HepG2 (cell line): ENCODE measurements around the gene SHC3. TPM values are rescaled to one million over a fixed set of nuclear protein-coding genes. Genes with fewer than 3 reads are reported as not detected.

ENCODE experiments used
- ATAC-seq: fragments of 200-7000 bp; cut with Tn5 transposase; 3 replicates; pipeline ENCODE4 v1.9.1; 2020; ENCODE audit warnings: mild to moderate bottlenecking, moderate library complexity
- BruUV-seq: library from RNA; stranded (reverse); fragments of 400-500 nt; replicated peaks from 2 replicates; lab custom pipeline; 2021; lab: Mats Ljungman, UMichigan
- CTCF ChIA-PET: fragments of 300-600 bp; formaldehyde crosslinking; extraction: SDS; loops from one replicate; lab custom pipeline; 2021; ENCODE audit warnings: low total read pairs, inconsistent platforms, low intra/inter-chr PET ratio; lab: Yijun Ruan, JAX
- POLR2A ChIA-PET: fragments of 350-600 bp; sonication (Branson Sonifier 250); formaldehyde crosslinking; loops from one replicate; lab custom pipeline; 2020; ENCODE audit warnings: antibody characterized with exemption, inconsistent platforms; lab: Yijun Ruan, JAX
- DNase-seq: peaks from one replicate; pipeline ENCODE4 v3.0.0-alpha.2; 2015; ENCODE audit warnings: low spot score
- FAIRE-seq: peaks from 3 replicates; lab custom pipeline; 2011; peaks lifted over from hg19 to GRCh38; lab: Jason Lieb, UNC
- H2AFZ ChIP-seq: one replicate; pipeline ENCODE4 v1.6.1; 2011; ENCODE audit warnings: low read length, inconsistent platforms
- H3K27ac ChIP-seq: fragments of 300-600 bp; 3 replicates; pipeline ENCODE4 v1.8.0; 2011; ENCODE audit warnings: mixed run types, mild to moderate bottlenecking, mixed read lengths, low read length, inconsistent platforms; ENCODE audit not compliant: insufficient read depth; ENCODE audit errors: extremely low read length
- H3K27me3 ChIP-seq, 2 experiments: fragments of 200-600 bp in 1 of 2; 2 replicates in 1 of 2; 3 replicates in 1 of 2; pipeline versions ENCODE4 v1.6.0 to v1.8.0; 2011; ENCODE audit warnings: low read length in 2 of 2, mild to moderate bottlenecking in 2 of 2, moderate library complexity in 2 of 2, inconsistent platforms in 1 of 2; ENCODE audit not compliant: insufficient read depth in 2 of 2, control insufficient read depth in 1 of 2
- H3K36me3 ChIP-seq, 2 experiments: fragments of 200-600 bp in 1 of 2; replicated peaks in 1 of 2; 2 replicates in 1 of 2; 3 replicates in 1 of 2; pipeline versions ENCODE4 v1.5.1 to v1.8.0; 2011; ENCODE audit warnings: low read length in 2 of 2, inconsistent platforms in 1 of 2; ENCODE audit not compliant: insufficient read depth in 2 of 2, control insufficient read depth in 1 of 2
- H3K4me1 ChIP-seq: 2 replicates; pipeline ENCODE4 v1.5.1; 2012; ENCODE audit warnings: low read length, inconsistent platforms; ENCODE audit not compliant: insufficient read depth
- H3K4me2 ChIP-seq: 2 replicates; pipeline ENCODE4 v1.6.0; 2011; ENCODE audit warnings: low read depth, low read length, inconsistent platforms
- H3K4me3 ChIP-seq, 3 experiments: fragments of 200-600 bp in 1 of 3; sonication (generic), shearing (Covaris generic) in 1 of 3; replicated peaks in 1 of 3; 2 replicates each; pipeline ENCODE4 v1.5.1; 2011 to 2016; ENCODE audit warnings: low read length in 3 of 3, inconsistent platforms in 2 of 3, low read depth in 2 of 3, mild to moderate bottlenecking in 2 of 3, control low read depth in 1 of 3, mixed read lengths in 1 of 3; ENCODE audit not compliant: insufficient read depth in 1 of 3
- H3K79me2 ChIP-seq: one replicate; pipeline ENCODE4 v1.6.1; 2011; ENCODE audit warnings: low read length, inconsistent platforms; ENCODE audit not compliant: insufficient read depth
- H3K9ac ChIP-seq: 2 replicates; pipeline ENCODE4 v1.6.0; 2011; ENCODE audit warnings: mild to moderate bottlenecking, low read depth, low read length, inconsistent platforms; ENCODE audit not compliant: insufficient read depth
- H3K9me3 ChIP-seq: 2 replicates; pipeline ENCODE4 v1.5.1; 2012; ENCODE audit warnings: mild to moderate bottlenecking, low read length
- H4K20me1 ChIP-seq: 2 replicates; pipeline ENCODE4 v1.6.0; 2011; ENCODE audit warnings: inconsistent platforms, mild to moderate bottlenecking, low read length, moderate library complexity; ENCODE audit not compliant: insufficient read depth
- AHDC1 ChIP-seq: sonication (generic); formaldehyde crosslinking; IDR thresholded peaks from 2 replicates; pipeline ENCODE4 v1.5.1; 2020; ENCODE audit warnings: mild to moderate bottlenecking, missing genetic modification reagents, borderline replicate concordance
- CEBPZ ChIP-seq: IDR thresholded peaks from 2 replicates; pipeline ENCODE4 v1.6.1; 2012; ENCODE audit warnings: low read length, improper control_type of control experiment
- HES4 ChIP-seq: sonication (generic); formaldehyde crosslinking; IDR thresholded peaks from 2 replicates; pipeline ENCODE4 v1.9.0; 2021; ENCODE audit warnings: mild to moderate bottlenecking, missing genetic modification reagents, borderline replicate concordance
- STAG1 ChIP-seq: sonication (generic); formaldehyde crosslinking; IDR thresholded peaks from 2 replicates; pipeline ENCODE4 v1.4.0; 2020; ENCODE audit warnings: missing genetic modification reagents
- ZBTB3 ChIP-seq: sonication (generic); formaldehyde crosslinking; IDR thresholded peaks from 2 replicates; pipeline ENCODE4 v1.4.0; 2020; ENCODE audit warnings: low read depth, mild to moderate bottlenecking, moderate library complexity, missing genetic modification reagents, borderline replicate concordance
- ZNF512 ChIP-seq: sonication (generic); formaldehyde crosslinking; IDR thresholded peaks from 2 replicates; pipeline ENCODE4 v1.4.0; 2020; ENCODE audit warnings: mild to moderate bottlenecking, missing genetic modification reagents
- WGBS: methylation state at CpG from one replicate; pipeline ENCODE4 v1.1.6; 2017; ENCODE audit warnings: low lambda C conversion rate; 5-methylcytosine and 5-hydroxymethylcytosine counted together
- in situ Hi-C: cut with HindIII; loops from 2 replicates; pipeline ENCODE4 v1.10.0; 2017; ENCODE audit warnings: low pct_unique_long_range_greater_than_20kb; ENCODE audit not compliant: extremely low pct_ligation_motif_present
- intact Hi-C: fragments of 100-400 bp; cut with micrococcal nuclease; formaldehyde crosslinking; loops from one replicate; pipeline ENCODE4 v1.10.0; 2022; ENCODE audit not compliant: unreplicated experiment
- polyA plus RNA-seq, 8 experiments: library from polyadenylated mRNA; depleted of rRNA in 3 of 8; stranded (reverse) in 7 of 8; unstranded in 1 of 8; fragments of >200 nt; fragmentation: Illumina TruSeq in 4 of 8; extraction: Trizol in 4 of 8; gene quantifications; 2 replicates each; pipeline versions ENCODE4 v1.2.1 to v1.2.3, GENCODE V29; 2011 to 2016; ENCODE audit warnings: low read depth in 4 of 8, missing spikeins in 1 of 8, mixed read lengths in 1 of 8; ENCODE audit not compliant: insufficient read depth in 1 of 8
- total RNA-seq, 5 experiments: library from RNA; depleted of rRNA; stranded (reverse); fragments of >200 nt; fragmentation: Illumina TruSeq; extraction: Trizol; gene quantifications; 2 replicates each; pipeline ENCODE4 v1.2.3, GENCODE V29; 2016; ENCODE audit warnings: low read depth in 1 of 5

SHC3 gene
- total and polyA plus RNA-seq, 2 of the 13 experiments (the other 11 are each of a cell fraction or from before 2014, with no cell fraction given), result 0.09 to 0.89 TPM

GRCh38 chr9:88995200-88995577 is 183.4 kb downstream of the SHC3 start:
- peaks cover 0 to 21% of the 10 kb centered on the region in 2 experiments; a peak in 3 of 5 replicates for H3K27me3 ChIP-seq
- FAIRE-seq, result no peak
- in situ Hi-C loops, result no loop called here

DNA sequence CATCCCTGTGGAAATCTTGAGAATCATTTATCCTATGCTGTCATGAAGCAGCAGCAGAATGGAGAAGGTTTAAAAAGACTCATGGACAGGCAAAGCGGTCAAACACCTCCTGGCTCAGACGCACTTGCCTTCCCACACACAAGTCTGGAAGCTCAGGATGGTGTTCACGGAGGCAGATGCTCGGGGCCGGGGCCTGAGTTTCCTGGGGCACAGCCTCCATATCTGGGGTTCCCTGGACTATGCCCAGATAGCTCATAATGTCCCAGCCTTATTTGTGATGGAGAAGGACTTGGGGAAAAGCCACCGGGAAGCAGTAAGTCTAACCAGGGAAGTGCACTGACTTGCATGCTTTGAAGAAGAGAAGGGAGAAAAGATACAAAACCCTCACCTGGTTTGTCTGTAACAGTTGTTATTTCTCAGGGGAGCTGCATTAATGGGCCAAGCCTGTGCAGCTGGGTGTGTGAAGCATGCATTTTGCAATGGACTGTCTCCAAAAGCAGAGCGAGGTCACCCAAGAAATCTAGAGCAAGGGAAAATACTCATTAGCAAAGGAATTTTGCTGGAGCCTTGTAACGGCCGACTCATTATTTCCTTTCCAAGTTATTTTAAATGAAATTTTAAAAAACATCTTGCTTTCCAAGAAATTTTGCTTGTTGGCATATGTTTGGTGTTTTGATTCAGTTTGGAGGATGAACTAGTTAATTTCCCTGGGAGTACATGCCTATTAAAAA is 184.0 kb downstream of the SHC3 start:
- intact Hi-C loops (no loop called here), in situ Hi-C loops (no loop called here)
- H3K9me3 ChIP-seq, result no peaks in the 10 kb centered on the region
- no peak overlapping the region for H3K4me3 ChIP-seq
- H4K20me1 ChIP-seq, result no peaks in the 10 kb centered on the region
- no peak overlapping the region for H3K9ac ChIP-seq
- CTCF ChIA-PET, result no interaction called here
- H3K4me1 ChIP-seq, result peaks cover 11% of the 10 kb centered on the region; the same call in 1 of the 2 replicates
- H2AFZ ChIP-seq, result no peak overlapping the region
- no peak overlapping the region for H3K4me2 ChIP-seq
- ATAC-seq (no peak), DNase-seq (no peak), FAIRE-seq (no peak)
- no peaks in the 10 kb centered on the region for H3K36me3 ChIP-seq
- BruUV-seq, result no TSS peak
- H3K79me2 ChIP-seq, result no peaks in the 10 kb centered on the region
- 54% methylated on average over 8 of the region's 9 CpGs for WGBS
- H3K27me3 ChIP-seq, result peaks cover 0 to 24% of the 10 kb centered on the region in 2 experiments; a peak in 3 of 5 replicates
- no peak overlapping the region for H3K27ac ChIP-seq
- POLR2A ChIA-PET, result no interaction called here
- TF ChIP-seq STAG1 (CRISPR knock-in tag) (no peak), HES4 (CRISPR knock-in tag) (no peak), ZNF512 (CRISPR knock-in tag) (no peak), CEBPZ (no peak), AHDC1 (CRISPR knock-in tag) (no peak)

More at GRCh38 chr9:88995200-88995577, 183.4 kb downstream of the SHC3 start:
- TF ChIP-seq ZBTB3 (CRISPR knock-in tag), result no peak
- Histone ChIP-seq H3K27ac (no peak overlapping the region), H3K4me2 (no peak overlapping the region), H2AFZ (no peak overlapping the region), H3K4me3 (no peak overlapping the region), H3K4me1 (peaks cover 11% of the 10 kb centered on the region; the same call in 1 of the 2 replicates), H4K20me1 (no peaks in the 10 kb centered on the region), H3K36me3 (no peaks in the 10 kb centered on the region), H3K9me3 (no peaks in the 10 kb centered on the region), H3K9ac (no peak overlapping the region), H3K79me2 (no peaks in the 10 kb centered on the region)
- intact Hi-C loops, result no loop called here
- 67% methylated on average over 6 of the region's 6 CpGs for WGBS
- ATAC-seq (no peak), DNase-seq (no peak)
- no TSS peak for BruUV-seq
- ChIA-PET POLR2A (no interaction called here), CTCF (no interaction called here)
